HL-60 (cell line): ENCODE results near the gene TBC1D22B.

ENCODE experiments used
- DNase-seq, 2 experiments: peaks; one replicate each; pipeline ENCODE4 v3.0.0-alpha.2; 2010 to 2020; ENCODE audit warnings: low read depth in 1 of 2, low spot score in 1 of 2
- H3K27ac ChIP-seq: fragments of 250-450 bp; sonication (Bioruptor Pico); replicated peaks from 2 replicates; pipeline ENCODE4 v1.5.1; 2020; ENCODE audit warnings: mild to moderate bottlenecking, moderate library complexity
- H3K27me3 ChIP-seq: fragments of 250-450 bp; sonication (Bioruptor Pico); 2 replicates; pipeline ENCODE4 v1.5.1; 2021; ENCODE audit warnings: mild to moderate bottlenecking, moderate library complexity; ENCODE audit not compliant: insufficient read depth, poor library complexity, severe bottlenecking
- H3K4me3 ChIP-seq: replicated peaks from 2 replicates; pipeline ENCODE4 v1.5.1; 2011; ENCODE audit warnings: mild to moderate bottlenecking, control low read depth, low read length; ENCODE audit not compliant: insufficient read depth
- GABPA ChIP-seq: IDR thresholded peaks from 2 replicates; pipeline ENCODE4 v1.6.1; 2012; ENCODE audit warnings: low read depth
- POLR2AphosphoS5 ChIP-seq: IDR thresholded peaks from 2 replicates; pipeline ENCODE4 v1.6.1; 2012; ENCODE audit warnings: low read depth
- SPI1 ChIP-seq: IDR thresholded peaks from 2 replicates; pipeline ENCODE4 v1.6.1; 2012; ENCODE audit warnings: low read depth, mild to moderate bottlenecking, borderline replicate concordance
- TF ChIP-seq, protein P1 (sequence below): IDR thresholded peaks from 2 replicates; pipeline ENCODE4 v1.6.1; 2012; ENCODE audit warnings: low read depth; ENCODE audit not compliant: insufficient replicate concordance
- TF ChIP-seq, protein P2 (sequence below): IDR thresholded peaks from one replicate; pipeline ENCODE4 v1.5.1; 2011; ENCODE audit warnings: low read length, control low read depth, inconsistent platforms; ENCODE audit not compliant: insufficient read depth

The TBC1D22B gene

GRCh38 chr6:37218061-37218460 lies 39.5 kb upstream of the TBC1D22B start:
- Histone ChIP-seq H3K27ac (no peak overlapping the region), H3K4me3 (no peak overlapping the region), H3K27me3 (no peaks in the 10 kb centered on the region)
- DNase-seq: no peak
- no peak for TF ChIP-seq SPI1

DNA sequence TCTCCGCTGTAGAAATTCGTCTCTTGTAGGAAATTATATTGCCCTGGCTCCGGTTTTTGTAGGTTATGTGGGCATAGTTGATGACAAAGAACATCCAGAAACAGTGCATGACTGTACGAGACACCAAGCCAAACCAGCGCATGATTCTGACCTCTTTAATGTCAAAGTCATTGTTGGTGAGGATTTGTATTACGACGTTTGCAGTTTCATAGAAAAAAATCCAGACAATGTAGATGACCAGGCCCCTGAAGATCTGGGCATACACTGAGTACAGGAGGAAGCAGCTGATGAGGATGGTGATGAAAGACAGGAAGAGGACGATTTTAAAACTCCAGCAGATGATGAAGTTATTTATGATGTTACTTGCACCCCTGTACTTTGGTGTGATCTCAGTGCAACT lies 39.1 kb upstream of the TBC1D22B start:
- DNase-seq: peak in 1 of 2 experiments; percentile 36
- H3K27me3 ChIP-seq: no peaks in the 10 kb centered on the region
- no peak overlapping the region for H3K4me3 ChIP-seq
- TF ChIP-seq, protein P1, sequence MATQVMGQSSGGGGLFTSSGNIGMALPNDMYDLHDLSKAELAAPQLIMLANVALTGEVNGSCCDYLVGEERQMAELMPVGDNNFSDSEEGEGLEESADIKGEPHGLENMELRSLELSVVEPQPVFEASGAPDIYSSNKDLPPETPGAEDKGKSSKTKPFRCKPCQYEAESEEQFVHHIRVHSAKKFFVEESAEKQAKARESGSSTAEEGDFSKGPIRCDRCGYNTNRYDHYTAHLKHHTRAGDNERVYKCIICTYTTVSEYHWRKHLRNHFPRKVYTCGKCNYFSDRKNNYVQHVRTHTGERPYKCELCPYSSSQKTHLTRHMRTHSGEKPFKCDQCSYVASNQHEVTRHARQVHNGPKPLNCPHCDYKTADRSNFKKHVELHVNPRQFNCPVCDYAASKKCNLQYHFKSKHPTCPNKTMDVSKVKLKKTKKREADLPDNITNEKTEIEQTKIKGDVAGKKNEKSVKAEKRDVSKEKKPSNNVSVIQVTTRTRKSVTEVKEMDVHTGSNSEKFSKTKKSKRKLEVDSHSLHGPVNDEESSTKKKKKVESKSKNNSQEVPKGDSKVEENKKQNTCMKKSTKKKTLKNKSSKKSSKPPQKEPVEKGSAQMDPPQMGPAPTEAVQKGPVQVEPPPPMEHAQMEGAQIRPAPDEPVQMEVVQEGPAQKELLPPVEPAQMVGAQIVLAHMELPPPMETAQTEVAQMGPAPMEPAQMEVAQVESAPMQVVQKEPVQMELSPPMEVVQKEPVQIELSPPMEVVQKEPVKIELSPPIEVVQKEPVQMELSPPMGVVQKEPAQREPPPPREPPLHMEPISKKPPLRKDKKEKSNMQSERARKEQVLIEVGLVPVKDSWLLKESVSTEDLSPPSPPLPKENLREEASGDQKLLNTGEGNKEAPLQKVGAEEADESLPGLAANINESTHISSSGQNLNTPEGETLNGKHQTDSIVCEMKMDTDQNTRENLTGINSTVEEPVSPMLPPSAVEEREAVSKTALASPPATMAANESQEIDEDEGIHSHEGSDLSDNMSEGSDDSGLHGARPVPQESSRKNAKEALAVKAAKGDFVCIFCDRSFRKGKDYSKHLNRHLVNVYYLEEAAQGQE: no peak
- TF ChIP-seq, protein P2, sequence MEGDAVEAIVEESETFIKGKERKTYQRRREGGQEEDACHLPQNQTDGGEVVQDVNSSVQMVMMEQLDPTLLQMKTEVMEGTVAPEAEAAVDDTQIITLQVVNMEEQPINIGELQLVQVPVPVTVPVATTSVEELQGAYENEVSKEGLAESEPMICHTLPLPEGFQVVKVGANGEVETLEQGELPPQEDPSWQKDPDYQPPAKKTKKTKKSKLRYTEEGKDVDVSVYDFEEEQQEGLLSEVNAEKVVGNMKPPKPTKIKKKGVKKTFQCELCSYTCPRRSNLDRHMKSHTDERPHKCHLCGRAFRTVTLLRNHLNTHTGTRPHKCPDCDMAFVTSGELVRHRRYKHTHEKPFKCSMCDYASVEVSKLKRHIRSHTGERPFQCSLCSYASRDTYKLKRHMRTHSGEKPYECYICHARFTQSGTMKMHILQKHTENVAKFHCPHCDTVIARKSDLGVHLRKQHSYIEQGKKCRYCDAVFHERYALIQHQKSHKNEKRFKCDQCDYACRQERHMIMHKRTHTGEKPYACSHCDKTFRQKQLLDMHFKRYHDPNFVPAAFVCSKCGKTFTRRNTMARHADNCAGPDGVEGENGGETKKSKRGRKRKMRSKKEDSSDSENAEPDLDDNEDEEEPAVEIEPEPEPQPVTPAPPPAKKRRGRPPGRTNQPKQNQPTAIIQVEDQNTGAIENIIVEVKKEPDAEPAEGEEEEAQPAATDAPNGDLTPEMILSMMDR: no peak
- TF ChIP-seq GABPA (no peak), POLR2AphosphoS5 (no peak), SPI1 (no peak)
- no peak overlapping the region for H3K27ac ChIP-seq

DNA sequence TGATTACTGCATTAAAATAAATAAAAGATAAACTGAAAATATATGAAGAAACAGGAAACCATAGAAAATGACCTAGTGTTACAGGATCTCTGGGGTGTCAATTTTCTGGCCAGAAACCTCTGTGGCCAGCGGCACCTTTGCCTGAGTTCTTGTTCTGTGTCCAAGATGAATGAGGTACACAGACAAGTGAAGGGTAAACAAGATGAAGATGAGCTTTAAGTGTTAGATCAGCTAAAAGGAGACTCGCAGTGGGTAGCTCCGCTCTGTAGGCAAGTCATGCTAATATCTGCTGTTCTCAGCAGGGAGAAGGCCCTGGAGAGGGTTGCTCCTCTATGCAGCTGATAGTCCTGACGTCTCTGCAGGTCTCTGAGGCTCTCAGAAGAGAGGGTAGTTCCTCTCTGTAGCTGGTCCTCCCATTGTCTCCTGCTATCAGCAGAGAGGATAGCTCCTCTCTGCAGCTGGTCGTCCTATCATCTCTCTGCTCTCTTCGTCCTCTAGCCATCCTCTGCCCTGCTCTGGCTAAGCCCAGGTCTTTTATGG lies 35.9 kb upstream of the TBC1D22B start:
- Histone ChIP-seq H3K4me3 (no peak overlapping the region), H3K27me3 (no peaks in the 10 kb centered on the region), H3K27ac (no peak overlapping the region)
- peak in 1 of 2 experiments; percentile 17 for DNase-seq
- TF ChIP-seq GABPA (no peak), SPI1 (no peak), POLR2AphosphoS5 (no peak)
- TF ChIP-seq, protein P1: no peak
- TF ChIP-seq, protein P2: no peak

DNA sequence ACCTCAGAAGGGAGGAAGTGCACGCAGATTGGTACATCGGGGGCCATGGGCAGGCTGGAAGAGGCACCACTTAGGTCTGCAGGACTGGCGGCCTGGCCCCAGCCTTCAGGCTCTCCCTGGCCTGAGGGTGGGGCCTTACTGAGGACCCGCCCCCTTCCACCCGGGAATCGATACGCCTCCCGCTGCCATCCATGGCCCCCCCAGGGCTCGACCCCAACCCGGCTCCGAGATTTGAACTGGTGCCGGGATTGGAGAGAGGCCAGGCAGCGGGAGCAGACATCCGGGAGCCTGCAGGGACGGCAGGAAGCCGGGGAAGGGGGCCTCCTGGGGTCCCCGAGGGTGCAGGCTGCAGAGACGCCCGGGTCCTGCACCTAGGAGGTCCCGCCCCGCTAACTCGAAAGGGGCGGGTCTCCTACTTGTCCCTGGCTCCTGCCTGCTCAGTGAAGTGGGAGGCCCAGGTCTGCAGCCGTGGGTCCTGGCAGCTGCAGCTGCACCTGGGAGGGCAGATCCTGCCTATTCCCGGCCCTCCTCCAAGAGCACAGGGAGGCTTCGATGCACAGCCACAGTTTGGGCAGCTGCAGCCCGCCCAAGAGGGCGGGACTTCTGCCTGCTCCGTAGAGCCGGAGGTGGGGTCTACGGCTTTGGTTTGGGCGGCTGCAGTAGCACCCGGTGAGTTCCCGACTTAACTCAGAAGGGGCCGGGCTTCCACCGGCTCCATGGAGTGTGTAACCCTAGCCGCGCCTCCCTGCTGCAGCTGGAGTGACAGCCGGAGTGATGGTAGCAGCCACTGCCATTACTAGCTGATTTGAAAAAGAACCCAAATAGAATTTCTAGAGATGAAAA lies 35.2 kb upstream of the TBC1D22B start:
- peak overlapping the region; percentile 56 for H3K4me3 ChIP-seq
- H3K27me3 ChIP-seq: no peaks in the 10 kb centered on the region
- no peak overlapping the region for H3K27ac ChIP-seq
- DNase-seq: peak in 1 of 2 experiments; percentile 72
- no peak for TF ChIP-seq GABPA
- TF ChIP-seq, protein P1: no peak
- peak; percentile 48; the same call in 1 of the 2 replicates for TF ChIP-seq SPI1
